ENCODE results near the gene LZTS2. TPM values are rescaled to one million over a fixed set of nuclear protein-coding genes. Genes with fewer than 3 reads are reported as not detected.

LZTS2 gene
- total and polyA plus RNA-seq, 2 of the 8 experiments (the other 6 are each of a cell fraction or from before 2014, with no cell fraction given): 75.7 to 99.5 TPM

GRCh38 chr10:101030496-101031127, 31.0 kb downstream of the LZTS2 start:
- H3K27ac ChIP-seq (ENCODE audit: low read depth, low read length): no peak overlapping the region
- no peak overlapping the region for H3K9ac ChIP-seq (replicated peaks in 1 of 4; ENCODE audit: extremely low read depth in 1 of 4, low read depth in 3 of 4, low read length in 3 of 4)
- FAIRE-seq (no peak), DNase-seq (ENCODE audit: low read depth in 1 of 2, low spot score in 2 of 2) (no peak)
- H2BK12ac ChIP-seq (ENCODE audit: low read depth, low read length): no peak overlapping the region
- H4K5ac ChIP-seq (ENCODE audit: insufficient read length, low read depth, low read length): no peak overlapping the region
- H3K27me3 ChIP-seq (replicated peaks in 1 of 4; ENCODE audit: control insufficient read depth in 3 of 4, extremely low read depth in 1 of 4, insufficient read depth in 3 of 4, low read length in 3 of 4): peaks cover 1 to 45% (median 34%) of the 10 kb centered on the region in 4 experiments
- H2BK20ac ChIP-seq (ENCODE audit: low read length): no peak overlapping the region
- H3K4me2 ChIP-seq (ENCODE audit: insufficient read depth in 1 of 2, low read depth in 2 of 2, low read length in 2 of 2): peak overlapping the region; percentile 91 to 99
- H3K23ac ChIP-seq (ENCODE audit: insufficient read length): no peak overlapping the region
- no peak overlapping the region for H2AFZ ChIP-seq (ENCODE audit: low read length)
- no peak overlapping the region for H3K4ac ChIP-seq (replicated peaks; ENCODE audit: insufficient read length, low read depth, low read length)
- H4K91ac ChIP-seq (replicated peaks; ENCODE audit: insufficient read length, low read length): peak overlapping the region; percentile 10
- H4K8ac ChIP-seq (ENCODE audit: extremely low read depth, insufficient read depth, low read length): no peak overlapping the region
- no peak overlapping the region; the same call in 1 of the 2 replicates for H2BK5ac ChIP-seq (ENCODE audit: low read depth, low read length)
- ChIA-PET CTCF (ENCODE audit: partially characterized antibody) (interaction anchor here (0.6 to 51.8 kb wide), 22 partner anchors 10 to 562 kb away, joined by 3 to 2176 read pairs (median 4); partner anchors contain the start of genes KAZALD1 and LZTS2), POLR2A (ENCODE audit: partially characterized antibody) (interaction anchor here (0.7 to 3.5 kb wide), 9 partner anchors 9 to 43 kb away, joined by 3 to 24 read pairs (median 6); partner anchors contain the start of genes LZTS2, MRPL43 and TWNK)
- H3K4me1 ChIP-seq (replicated peaks in 1 of 4; ENCODE audit: control insufficient read depth in 3 of 4, insufficient read depth in 4 of 4, low read length in 3 of 4): peaks cover 0 to 26% (median 21%) of the 10 kb centered on the region in 4 experiments; a peak in 6 of 7 replicates
- H3K23me2 ChIP-seq (ENCODE audit: low read depth, low read length): peaks cover 17% of the 10 kb centered on the region
- H4K20me1 ChIP-seq (replicated peaks in 1 of 2; ENCODE audit: control insufficient read depth in 1 of 2, insufficient read depth in 2 of 2, low read length in 2 of 2): peaks cover 0 to 3% of the 10 kb centered on the region in 2 experiments
- H3K9me3 ChIP-seq (ENCODE audit: insufficient read depth in 2 of 2, low read depth in 1 of 2, low read length in 1 of 2): no peaks in the 10 kb centered on the region
- no peaks in the 10 kb centered on the region; the same call in 1 of the 2 replicates for H3K79me1 ChIP-seq (ENCODE audit: low read depth, low read length)
- peak overlapping the region; percentile 41 to 66 (median 58); a peak in 7 of 8 replicates for H3K4me3 ChIP-seq (ENCODE audit: extremely low read depth in 1 of 4, insufficient read depth in 2 of 4, low read depth in 3 of 4, low read length in 4 of 4)
- no peak overlapping the region for H2AK5ac ChIP-seq (ENCODE audit: low read depth, low read length)
- no peaks in the 10 kb centered on the region for H3K36me3 ChIP-seq (ENCODE audit: control insufficient read depth in 2 of 4, insufficient read depth in 4 of 4, low read length in 3 of 4)
- H3K14ac ChIP-seq (ENCODE audit: insufficient read length): no peak overlapping the region
- no peaks in the 10 kb centered on the region for H3K79me2 ChIP-seq (ENCODE audit: control insufficient read depth in 1 of 2, insufficient read depth in 2 of 2, low read length in 2 of 2)
- H3K18ac ChIP-seq (ENCODE audit: extremely low read depth, low read length): peak overlapping the region; percentile 71
- no peak overlapping the region for H2BK15ac ChIP-seq (ENCODE audit: low read length)
- no peak overlapping the region for H3K56ac ChIP-seq (replicated peaks; ENCODE audit: insufficient read length, low read depth, low read length)
- H2BK120ac ChIP-seq (replicated peaks; ENCODE audit: low read depth, low read length): no peak overlapping the region
- 17% methylated on average over 20 of the region's 25 CpGs; no CpG with 5 or more reads in 1 of the 2 experiments for WGBS, 2 experiments (ENCODE audit: extremely low coverage in 1 of 2, insufficient coverage in 1 of 2, insufficient read length in 1 of 2, insufficient replicate concordance in 2 of 2, low coverage in 1 of 2, low lambda C conversion rate in 2 of 2, missing lambda C conversion rate in 1 of 2)
- TF ChIP-seq TAF1 (IDR thresholded peaks at IDR 0.05; ENCODE audit: low read depth, low read length) (no peak), E2F6 (IDR thresholded peaks at IDR 0.05) (0 out of 2 replicates have a peak, but pooled peaks have one; percentile 3), JUND (IDR thresholded peaks at IDR 0.05; ENCODE audit: low read length) (no peak), GTF2F1 (IDR thresholded peaks at IDR 0.05; ENCODE audit: borderline replicate concordance, low read depth, low read length) (no peak), TAF7 (optimal IDR thresholded peaks at IDR 0.05; ENCODE audit: borderline replicate concordance, low read depth, low read length) (no peak), ATF3 (IDR thresholded peaks at IDR 0.05; ENCODE audit: insufficient read depth, low read depth, low read length) (no peak), YY1 (IDR thresholded peaks at IDR 0.05; ENCODE audit: low read depth, low read length) (no peak), SP1 (IDR thresholded peaks at IDR 0.05; ENCODE audit: low read depth, low read length) (no peak), POLR2A (IDR thresholded peaks at IDR 0.05; ENCODE audit: control extremely low read depth in 1 of 2, low read depth in 2 of 2, low read length in 2 of 2) (no peak), CHD2 (IDR thresholded peaks at IDR 0.05; ENCODE audit: low read length) (no peak), PHF8 (conservative IDR thresholded peaks at IDR 0.05; ENCODE audit: low read depth, low read length) (0 out of 2 replicates have a peak, but pooled peaks have one; percentile 14)
